Cerebellar nuclear complex (tissue), 1 donor: Measurements from ENCODE around the gene ELAC1.
A peak's percentile ranks its signal among the peaks of the same experiment; 100 is the strongest.
"Not testable (repeated sequence)": the region's sequence is repeated elsewhere in the genome, so short reads cannot be mapped to it uniquely, and the experiment has no call there.

Experiments
- DNase-seq, 2 experiments: peaks; one replicate each; lab custom pipeline; 2025; lab: John Stamatoyannopoulos, UW

Gene ELAC1

GRCh38 chr18:50972404-50972803, 4.6 kb downstream of the ELAC1 start:
- not testable (repeated sequence) for DNase-seq

DNA sequence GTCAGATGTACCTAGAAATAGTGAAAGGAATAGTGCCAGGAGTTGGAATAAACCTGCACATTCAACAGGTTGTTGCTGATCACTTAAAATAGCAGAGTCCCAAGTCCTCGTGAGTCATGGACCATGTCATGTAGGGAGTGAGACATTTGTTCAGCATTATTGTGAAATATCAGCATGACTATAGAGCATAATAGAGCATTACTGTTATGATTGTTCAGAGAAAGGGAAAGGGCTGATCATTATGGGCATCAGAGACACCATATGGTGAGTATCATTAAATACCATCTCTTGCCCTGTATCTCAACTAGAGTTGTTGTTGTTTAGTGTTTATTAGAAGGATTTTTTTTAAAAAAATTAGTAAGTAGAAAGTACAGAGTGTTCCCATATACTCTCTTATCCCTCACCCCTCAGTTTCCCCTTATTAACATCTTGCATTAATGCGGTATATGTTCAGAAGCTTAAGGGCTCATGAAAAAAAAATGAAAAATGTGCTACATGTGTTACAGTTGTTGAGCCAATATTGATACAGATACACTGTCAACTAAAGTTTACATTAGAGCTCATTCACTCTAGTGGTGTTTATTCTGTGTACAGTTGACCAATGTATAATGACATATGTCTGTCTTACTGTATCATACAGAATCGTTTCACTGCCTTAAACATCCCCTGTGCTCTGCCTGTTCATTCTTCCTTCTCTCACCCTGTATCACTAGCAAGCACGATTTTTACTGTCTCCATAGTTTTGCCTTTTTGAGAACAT, 5.7 kb downstream of the ELAC1 start:
- DNase-seq = no peak

- DNase-seq = no peak
Observed at GRCh38 chr18:50977037-50977760, 9.4 kb downstream of the ELAC1 start.

DNA sequence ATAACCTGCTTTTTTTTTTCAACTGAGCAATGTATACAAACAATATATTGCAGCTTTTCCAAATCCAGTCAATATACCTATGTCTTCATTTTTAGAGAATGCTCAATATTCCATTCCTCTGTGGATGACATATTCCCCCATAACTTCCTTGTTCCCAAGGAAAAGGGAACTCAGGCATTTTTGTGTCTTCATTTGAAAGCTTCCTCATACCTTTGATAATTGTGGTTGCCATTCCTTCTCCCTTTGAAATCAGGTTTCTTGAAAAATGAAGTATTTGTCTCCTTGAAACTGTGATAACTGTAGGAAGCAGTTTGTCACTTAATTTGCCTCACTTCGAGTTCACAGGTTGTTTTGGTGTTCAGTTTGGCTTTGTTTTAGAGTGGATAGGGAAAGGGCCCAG, 13.5 kb downstream of the ELAC1 start:
- DNase-seq = no peak

GRCh38 chr18:50982086-50982801, 14.4 kb downstream of the ELAC1 start:
- no peak for DNase-seq

DNA sequence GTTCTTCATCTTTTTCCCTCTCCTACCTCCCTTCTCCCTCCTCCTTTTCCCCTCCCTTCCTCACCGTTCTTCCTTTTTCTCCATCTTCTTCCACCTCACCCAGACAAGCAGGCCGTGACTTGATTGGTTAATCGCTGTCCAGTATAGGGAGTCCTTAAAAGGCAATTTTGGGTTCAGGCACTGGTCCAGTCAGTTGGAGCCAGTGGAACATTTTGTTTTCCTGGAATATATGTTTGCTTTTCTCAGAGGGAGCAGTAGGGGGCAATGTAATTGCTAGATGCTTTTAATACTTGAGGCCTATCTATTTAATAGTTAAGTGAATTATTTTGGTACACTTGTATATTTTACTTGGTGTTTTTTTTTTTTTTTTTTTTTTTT, 15.0 kb downstream of the ELAC1 start:
- no peak for DNase-seq

DNA sequence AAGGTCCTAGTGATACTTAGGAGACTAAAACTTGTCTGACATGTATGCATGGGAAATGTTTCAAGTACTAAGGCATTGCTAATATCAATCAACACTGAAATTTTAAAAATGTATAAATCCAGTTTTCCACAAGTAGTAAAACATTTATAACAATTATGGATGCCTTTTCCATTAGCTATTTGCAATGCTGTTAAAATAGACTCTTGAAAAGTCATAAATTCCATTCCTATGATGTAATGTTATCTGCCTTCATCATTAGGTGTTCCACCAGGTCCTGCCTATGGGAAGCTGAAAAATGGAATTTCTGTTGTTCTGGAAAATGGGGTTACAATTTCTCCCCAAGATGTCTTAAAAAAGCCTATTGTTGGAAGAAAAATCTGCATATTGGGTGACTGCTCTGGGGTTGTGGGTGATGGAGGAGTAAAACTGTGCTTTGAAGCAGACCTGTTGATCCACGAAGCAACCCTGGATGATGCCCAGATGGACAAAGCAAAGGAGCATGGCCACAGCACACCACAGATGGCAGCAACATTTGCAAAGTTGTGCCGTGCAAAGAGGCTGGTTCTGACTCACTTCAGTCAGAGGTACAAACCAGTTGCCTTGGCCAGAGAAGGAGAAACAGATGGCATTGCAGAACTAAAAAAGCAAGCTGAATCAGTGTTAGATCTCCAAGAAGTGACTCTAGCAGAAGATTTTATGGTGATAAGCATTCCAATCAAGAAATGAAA, 18.7 kb downstream of the ELAC1 start:
- DNase-seq = peak; percentile 27 to 38

- no peak for DNase-seq
Observed at GRCh38 chr18:50987261-50987660, 19.4 kb downstream of the ELAC1 start.

- DNase-seq = no peak
Observed at GRCh38 chr18:50989711-50990110, 21.9 kb downstream of the ELAC1 start.

GRCh38 chr18:50992351-50992762, 24.5 kb downstream of the ELAC1 start:
- no peak for DNase-seq

DNA sequence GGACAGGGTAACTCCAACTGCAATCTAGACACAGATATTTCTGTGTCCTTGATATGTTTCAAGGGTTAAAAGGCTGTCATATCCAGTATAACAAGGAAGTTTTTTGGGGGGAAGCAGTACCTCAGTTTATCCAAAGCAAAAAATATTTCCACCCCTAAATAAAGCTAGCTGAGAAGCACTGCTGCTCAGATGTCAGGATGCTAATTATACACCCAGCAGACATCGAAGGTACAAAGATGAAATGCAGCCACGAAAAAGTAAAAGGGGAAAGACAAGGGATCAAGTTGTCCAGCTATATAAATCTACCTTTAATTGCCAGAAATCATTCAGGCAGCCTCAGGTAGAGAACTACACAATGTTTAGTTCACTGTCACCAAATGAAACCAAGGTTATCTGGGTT, 26.2 kb downstream of the ELAC1 start:
- no peak for DNase-seq

- DNase-seq = not testable (repeated sequence)
Observed at GRCh38 chr18:51003174-51003573, 35.3 kb downstream of the ELAC1 start.

GRCh38 chr18:51006061-51006818, 38.4 kb downstream of the ELAC1 start:
- DNase-seq = no peak

GRCh38 chr18:51006948-51007789, 39.3 kb downstream of the ELAC1 start:
- DNase-seq = no peak

DNA sequence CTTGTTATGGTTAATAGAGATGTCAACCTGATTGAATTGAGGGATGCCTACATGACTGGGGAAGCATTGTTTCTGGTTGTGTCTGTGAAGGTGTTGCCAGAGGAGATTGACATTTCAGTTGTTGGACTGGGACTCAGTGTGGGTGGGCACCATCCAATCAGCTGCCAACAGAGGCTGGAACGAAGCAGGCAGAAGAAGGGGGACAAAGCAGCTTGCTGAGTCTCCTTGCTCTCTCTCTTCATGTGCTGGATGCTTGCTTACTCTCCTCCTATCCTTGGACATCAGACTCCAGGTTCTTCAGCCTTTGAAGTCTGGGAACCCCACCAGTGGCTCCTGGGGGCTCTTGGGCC, 39.9 kb downstream of the ELAC1 start:
- DNase-seq = no peak

GRCh38 chr18:51009072-51009471, 41.2 kb downstream of the ELAC1 start:
- DNase-seq = no peak

- no peak for DNase-seq
Observed at GRCh38 chr18:51010218-51010617, 42.4 kb downstream of the ELAC1 start.

DNA sequence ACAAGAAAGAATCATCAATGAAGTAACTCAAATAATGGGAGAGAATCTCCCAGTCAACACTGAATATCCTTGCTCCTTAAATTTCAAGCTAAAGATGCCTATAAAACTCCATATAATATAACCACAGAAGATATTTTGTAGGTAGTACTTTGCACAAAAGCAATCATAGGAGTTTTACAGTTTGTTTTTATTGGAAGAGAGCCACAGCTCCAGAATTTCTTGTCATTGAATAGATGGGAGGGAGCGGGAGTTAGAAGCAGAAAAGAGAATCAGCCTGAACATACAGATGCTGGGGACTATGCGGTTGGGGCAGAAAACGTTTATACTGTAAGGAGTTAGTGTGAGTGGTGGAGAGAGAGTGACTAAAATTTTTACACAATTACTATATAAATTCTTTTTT, 43.9 kb downstream of the ELAC1 start:
- no peak for DNase-seq

DNA sequence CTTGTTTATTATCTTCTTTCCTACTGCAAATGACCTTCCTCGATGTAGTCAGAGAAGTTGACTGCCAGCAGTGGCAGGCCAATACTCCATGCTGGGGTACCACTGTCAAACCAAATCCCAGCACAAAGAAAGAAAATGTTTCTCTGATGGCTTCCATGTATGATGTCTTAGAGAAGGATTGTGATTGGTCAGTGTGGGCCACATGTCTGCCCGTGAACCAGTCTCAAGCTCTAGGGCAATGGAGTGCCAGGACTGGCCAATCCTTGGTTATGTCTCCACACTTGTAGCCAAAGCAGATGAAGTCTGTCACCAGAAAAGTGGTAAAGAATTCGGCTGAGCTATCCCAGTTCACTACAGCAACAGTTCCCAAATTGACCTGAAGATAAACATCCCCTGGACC, 44.6 kb downstream of the ELAC1 start:
- DNase-seq = no peak

DNA sequence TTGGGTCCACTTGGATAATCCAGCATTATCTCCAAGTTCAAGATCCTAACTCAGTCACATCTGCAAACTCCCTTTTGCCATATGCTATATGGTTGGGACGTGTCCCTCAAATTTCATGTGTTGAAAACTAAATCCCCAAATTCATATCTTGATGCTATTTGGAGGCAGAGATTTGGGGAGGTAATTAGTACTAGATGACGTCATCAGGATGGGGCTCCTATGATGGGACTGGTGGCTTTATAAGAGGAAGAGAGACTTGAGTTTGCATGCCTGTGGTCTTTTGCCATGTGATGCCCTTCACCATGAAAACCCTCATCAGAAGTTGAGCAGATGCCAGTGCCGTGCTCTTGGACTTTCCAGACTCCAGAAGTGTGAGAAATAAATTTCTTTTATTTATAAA, 45.4 kb downstream of the ELAC1 start:
- DNase-seq = no peak
